Measurements from ENCODE around the gene CDH5. TPM values are rescaled to one million over a fixed set of nuclear protein-coding genes. Genes with fewer than 3 reads are reported as not detected.

Gene CDH5
- total and polyA plus RNA-seq, 2 experiments from 2014 or later: not detected

DNA sequence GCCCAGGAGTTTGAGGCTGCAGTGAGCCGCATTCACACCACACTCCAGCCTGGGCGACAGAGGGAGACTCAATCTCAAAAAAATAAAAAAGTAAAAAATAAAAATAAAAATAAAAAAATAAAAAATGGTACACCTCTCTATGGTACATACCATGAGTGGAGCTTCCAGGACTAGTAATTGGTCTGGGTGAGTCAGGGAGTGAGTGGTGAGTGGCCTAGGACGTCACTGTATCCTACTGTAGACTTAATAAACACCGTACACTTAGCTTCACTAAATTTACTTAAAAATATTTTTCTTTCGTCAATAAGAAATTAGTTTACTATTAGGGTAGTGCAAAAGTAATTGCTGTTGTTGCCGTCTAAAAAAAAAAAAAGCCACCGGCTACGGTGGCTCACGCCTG is 9.0 kb downstream of the CDH5 start:
- H4K20me1 ChIP-seq (ENCODE audit: insufficient read depth): no peaks in the 10 kb centered on the region
- no peak for TF ChIP-seq EZH2phosphoT487 (IDR thresholded peaks at IDR 0.05; ENCODE audit: insufficient read depth, low read depth)
- TF ChIP-seq EZH2 (IDR thresholded peaks at IDR 0.05; ENCODE audit: insufficient read depth, poor library complexity, severe bottlenecking): no peak
- H3K4me3 ChIP-seq: no peak overlapping the region
- no peaks in the 10 kb centered on the region for H3F3A ChIP-seq (ENCODE audit: insufficient read depth)
- in situ Hi-C loops (cut with MboI): no loop called here
- no peaks in the 10 kb centered on the region for H3K4me1 ChIP-seq (ENCODE audit: insufficient read depth)
- no peaks in the 10 kb centered on the region for H3K9me3 ChIP-seq (ENCODE audit: low read depth)
- peaks cover 13% of the 10 kb centered on the region for H3K27me3 ChIP-seq (replicated peaks; ENCODE audit: insufficient read depth)
- H3K9me2 ChIP-seq (ENCODE audit: insufficient read depth): no peaks in the 10 kb centered on the region
- no peak overlapping the region for H3K27ac ChIP-seq
- peak; percentile 10 for DNase-seq
- H2AFZ ChIP-seq: no peak overlapping the region
- 89 to 93% methylated on average over 9 of the region's 9 CpGs for WGBS, 2 experiments (ENCODE audit: low coverage in 1 of 2, low lambda C conversion rate in 2 of 2, missing lambda C conversion rate in 2 of 2)
- no peaks in the 10 kb centered on the region for H3K36me3 ChIP-seq (ENCODE audit: low read depth)
- no peaks in the 10 kb centered on the region for H3K79me2 ChIP-seq (ENCODE audit: insufficient read depth)
- H3K9ac ChIP-seq: no peak overlapping the region
- no peak overlapping the region for H3K4me2 ChIP-seq (ENCODE audit: unreplicated experiment)

DNA sequence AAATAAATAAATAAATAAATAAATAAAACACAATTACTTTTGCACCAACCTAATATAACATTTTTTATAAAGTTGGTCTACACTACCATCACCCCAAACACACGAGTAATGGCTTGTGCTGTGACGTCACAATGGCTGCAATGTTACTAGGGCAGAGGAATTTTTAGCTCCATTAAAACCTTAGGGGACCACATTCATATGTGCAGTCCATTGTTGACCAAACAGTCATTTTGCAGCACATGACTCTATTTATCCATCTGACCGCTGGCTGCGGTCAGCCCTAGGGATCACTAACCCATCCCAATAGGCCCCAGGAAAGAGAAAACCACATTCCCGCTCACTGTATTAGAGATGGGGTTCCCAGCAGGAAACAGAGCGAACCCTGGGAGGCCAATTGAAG is 9.6 kb downstream of the CDH5 start:
- DNase-seq: no peak
- Histone ChIP-seq H3K4me2 (ENCODE audit: unreplicated experiment) (no peak overlapping the region), H3F3A (ENCODE audit: insufficient read depth) (no peaks in the 10 kb centered on the region), H3K9me2 (ENCODE audit: insufficient read depth) (no peaks in the 10 kb centered on the region), H3K9me3 (ENCODE audit: low read depth) (no peaks in the 10 kb centered on the region), H3K27me3 (replicated peaks; ENCODE audit: insufficient read depth) (peaks cover 13% of the 10 kb centered on the region), H3K79me2 (ENCODE audit: insufficient read depth) (no peaks in the 10 kb centered on the region), H3K4me3 (no peak overlapping the region), H3K4me1 (ENCODE audit: insufficient read depth) (no peaks in the 10 kb centered on the region), H4K20me1 (ENCODE audit: insufficient read depth) (no peaks in the 10 kb centered on the region), H2AFZ (no peak overlapping the region), H3K9ac (no peak overlapping the region), H3K27ac (no peak overlapping the region), H3K36me3 (ENCODE audit: low read depth) (no peaks in the 10 kb centered on the region)
- 91 to 93% methylated on average over 6 of the region's 6 CpGs for WGBS, 2 experiments (ENCODE audit: low coverage in 1 of 2, low lambda C conversion rate in 2 of 2, missing lambda C conversion rate in 2 of 2)
- no peak for TF ChIP-seq EZH2phosphoT487 (IDR thresholded peaks at IDR 0.05; ENCODE audit: insufficient read depth, low read depth)
- TF ChIP-seq EZH2 (IDR thresholded peaks at IDR 0.05; ENCODE audit: insufficient read depth, poor library complexity, severe bottlenecking): no peak
- in situ Hi-C loops (cut with MboI): no loop called here

DNA sequence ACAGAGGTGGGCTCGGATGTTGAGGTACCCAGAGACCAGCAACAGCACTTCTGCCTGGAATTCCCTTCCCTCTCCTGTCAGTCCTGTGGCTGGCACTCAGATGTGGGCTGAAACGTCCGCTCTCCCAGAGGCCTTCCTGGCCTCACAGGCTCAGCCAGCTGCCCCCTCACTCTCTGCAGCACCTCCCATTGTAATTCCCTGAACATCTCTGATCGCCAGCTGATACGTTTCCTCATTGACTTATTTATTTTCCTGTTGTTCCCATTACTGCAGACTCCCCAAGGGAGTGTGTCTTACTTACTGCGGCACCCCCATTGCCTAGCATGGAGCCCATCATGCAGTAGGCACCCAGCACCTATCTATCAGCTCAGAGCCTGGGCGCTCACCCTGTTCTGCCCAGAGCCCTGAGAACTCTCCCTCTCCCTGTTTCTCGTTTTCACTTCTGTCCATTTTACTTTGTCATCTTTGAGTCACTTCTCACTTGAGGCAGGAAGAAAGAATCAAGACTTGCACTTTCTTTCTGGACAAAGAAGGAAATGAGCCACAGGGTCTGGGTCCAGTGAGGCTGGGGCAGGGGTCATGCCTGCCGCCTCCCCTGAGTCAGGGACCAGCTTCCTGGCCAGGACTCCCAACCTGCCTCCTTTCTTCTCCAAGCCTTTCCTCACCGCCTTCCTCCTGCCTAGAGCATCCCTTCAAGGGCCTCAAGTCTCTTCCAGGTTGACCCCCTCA is 10.2 kb downstream of the CDH5 start:
- no peak for TF ChIP-seq EZH2 (IDR thresholded peaks at IDR 0.05; ENCODE audit: insufficient read depth, poor library complexity, severe bottlenecking)
- TF ChIP-seq EZH2phosphoT487 (IDR thresholded peaks at IDR 0.05; ENCODE audit: insufficient read depth, low read depth): no peak

DNA sequence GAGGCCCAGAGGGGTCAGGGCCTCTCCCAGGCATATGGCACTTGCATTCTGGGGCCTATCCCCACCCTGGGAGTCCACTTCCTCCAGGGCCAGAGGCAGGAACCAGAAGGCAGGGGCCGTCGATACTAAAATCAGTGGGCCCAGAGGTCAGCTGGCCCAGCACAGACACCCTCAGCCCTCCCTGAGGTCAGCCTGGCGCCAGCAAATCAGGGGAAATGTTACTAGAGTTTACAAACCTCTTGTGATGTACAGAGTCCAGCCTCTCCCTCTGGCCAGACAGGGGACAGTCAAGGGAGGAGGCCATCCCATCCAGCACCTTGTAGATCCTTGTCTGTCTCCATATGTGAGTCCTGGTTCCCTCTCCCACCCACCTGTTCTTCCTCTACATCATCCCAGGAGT is 10.8 kb downstream of the CDH5 start:
- Histone ChIP-seq H4K20me1 (ENCODE audit: insufficient read depth) (no peaks in the 10 kb centered on the region), H3K4me1 (ENCODE audit: insufficient read depth) (peaks cover under 1% of the 10 kb centered on the region; the same call in 1 of the 2 replicates), H3K9ac (no peak overlapping the region), H3K4me2 (ENCODE audit: unreplicated experiment) (no peak overlapping the region), H3K9me2 (ENCODE audit: insufficient read depth) (no peaks in the 10 kb centered on the region), H3K27ac (no peak overlapping the region), H3F3A (ENCODE audit: insufficient read depth) (no peaks in the 10 kb centered on the region), H2AFZ (no peak overlapping the region), H3K36me3 (ENCODE audit: low read depth) (no peaks in the 10 kb centered on the region), H3K79me2 (ENCODE audit: insufficient read depth) (no peaks in the 10 kb centered on the region), H3K27me3 (replicated peaks; ENCODE audit: insufficient read depth) (peaks cover 13% of the 10 kb centered on the region), H3K4me3 (no peak overlapping the region), H3K9me3 (ENCODE audit: low read depth) (no peaks in the 10 kb centered on the region)
- no peak for DNase-seq
- in situ Hi-C loops (cut with MboI): no loop called here
- no peak for TF ChIP-seq EZH2phosphoT487 (IDR thresholded peaks at IDR 0.05; ENCODE audit: insufficient read depth, low read depth)
- no peak for TF ChIP-seq EZH2 (IDR thresholded peaks at IDR 0.05; ENCODE audit: insufficient read depth, poor library complexity, severe bottlenecking)
- WGBS, 2 experiments (ENCODE audit: low coverage in 1 of 2, low lambda C conversion rate in 2 of 2, missing lambda C conversion rate in 2 of 2): 67 to 70% methylated on average over 3 of the region's 3 CpGs

More for the DNA sequence above, 10.2 kb downstream of the CDH5 start:
- Histone ChIP-seq H3K9me2 (ENCODE audit: insufficient read depth) (no peaks in the 10 kb centered on the region), H3K4me3 (no peak overlapping the region), H2AFZ (no peak overlapping the region), H3K4me1 (ENCODE audit: insufficient read depth) (no peaks in the 10 kb centered on the region), H3K27me3 (replicated peaks; ENCODE audit: insufficient read depth) (peaks cover 13% of the 10 kb centered on the region), H3K79me2 (ENCODE audit: insufficient read depth) (no peaks in the 10 kb centered on the region), H3K4me2 (ENCODE audit: unreplicated experiment) (no peak overlapping the region), H3K9ac (no peak overlapping the region), H4K20me1 (ENCODE audit: insufficient read depth) (no peaks in the 10 kb centered on the region), H3K36me3 (ENCODE audit: low read depth) (no peaks in the 10 kb centered on the region), H3K9me3 (ENCODE audit: low read depth) (no peaks in the 10 kb centered on the region), H3K27ac (no peak overlapping the region), H3F3A (ENCODE audit: insufficient read depth) (no peaks in the 10 kb centered on the region)
- 75 to 80% methylated on average over 10 of the region's 10 CpGs for WGBS, 2 experiments (ENCODE audit: low coverage in 1 of 2, low lambda C conversion rate in 2 of 2, missing lambda C conversion rate in 2 of 2)
- no peak for DNase-seq
- in situ Hi-C loops (cut with MboI): no loop called here
